WERI-Rb-1 (cell line): ENCODE results near the gene PPM1B.
"Not testable (repeated sequence)": the region's sequence is repeated elsewhere in the genome, so short reads cannot be mapped to it uniquely, and the experiment has no call there.

Source experiments
- DNase-seq: peaks from one replicate; pipeline ENCODE4 v3.0.0-alpha.2; 2020
- H3K27ac ChIP-seq: fragments of 250-450 bp; sonication (Bioruptor Pico); 2 replicates; pipeline ENCODE4 v1.5.1; 2020; ENCODE audit warnings: mild to moderate bottlenecking, moderate library complexity
- H3K27me3 ChIP-seq: fragments of 250-450 bp; sonication (Bioruptor Pico); 2 replicates; pipeline ENCODE4 v1.5.1; 2021; ENCODE audit warnings: mild to moderate bottlenecking, low read depth, moderate library complexity; ENCODE audit not compliant: insufficient read depth, severe bottlenecking
- H3K36me3 ChIP-seq: fragments of 250-450 bp; sonication (Bioruptor Pico); 2 replicates; pipeline ENCODE4 v1.5.1; 2020; ENCODE audit warnings: mild to moderate bottlenecking, moderate library complexity
- H3K4me3 ChIP-seq: 2 replicates; pipeline ENCODE4 v1.5.1; 2011; ENCODE audit warnings: low read depth, mild to moderate bottlenecking, control low read depth, low read length
- H3K9me3 ChIP-seq: fragments of 250-450 bp; sonication (Bioruptor Pico); 2 replicates; pipeline ENCODE4 v1.5.1; 2021; ENCODE audit warnings: mild to moderate bottlenecking, moderate library complexity; ENCODE audit not compliant: severe bottlenecking
- CTCF ChIP-seq: IDR thresholded peaks from 2 replicates; pipeline ENCODE4 v1.5.1; 2011; ENCODE audit warnings: low read depth, mild to moderate bottlenecking, control low read depth, inconsistent platforms, low read length

PPM1B gene

GRCh38 chr2:44169155-44169898 is 652 bp downstream of the PPM1B start:
- peaks cover 11% of the 10 kb centered on the region for H3K36me3 ChIP-seq
- H3K4me3 ChIP-seq, result peak overlapping the region; percentile 78
- peak overlapping the region; percentile 96 for H3K27ac ChIP-seq
- no peak for TF ChIP-seq CTCF
- H3K9me3 ChIP-seq, result peaks cover 10% of the 10 kb centered on the region
- peak; percentile 38 for DNase-seq
- H3K27me3 ChIP-seq, result no peaks in the 10 kb centered on the region

- Histone ChIP-seq H3K4me3 (peak overlapping the region; percentile 78), H3K9me3 (peaks cover 4% of the 10 kb centered on the region), H3K27ac (peak overlapping the region; percentile 96), H3K36me3 (peaks cover 11% of the 10 kb centered on the region), H3K27me3 (no peaks in the 10 kb centered on the region)
- DNase-seq, result no peak
- TF ChIP-seq CTCF, result no peak
Measured at GRCh38 chr2:44170311-44170717, 1.6 kb downstream of the PPM1B start.

- Histone ChIP-seq H3K9me3 (peaks cover 4% of the 10 kb centered on the region), H3K4me3 (no peak overlapping the region), H3K36me3 (peaks cover 11% of the 10 kb centered on the region), H3K27ac (peak overlapping the region; percentile 7; the same call in 1 of the 2 replicates), H3K27me3 (no peaks in the 10 kb centered on the region)
- no peak for TF ChIP-seq CTCF
- DNase-seq, result no peak
Measured at GRCh38 chr2:44171018-44171417, 2.3 kb downstream of the PPM1B start.

GRCh38 chr2:44171442-44171841 is 2.8 kb downstream of the PPM1B start:
- H3K9me3 ChIP-seq, H3K27ac ChIP-seq, H3K27me3 ChIP-seq, H3K4me3 ChIP-seq: not testable (repeated sequence)
- peak; percentile 28 for DNase-seq
- H3K36me3 ChIP-seq, result peaks cover 11% of the 10 kb centered on the region

- TF ChIP-seq CTCF, result no peak
- Histone ChIP-seq H3K27me3 (no peaks in the 10 kb centered on the region), H3K27ac (no peak overlapping the region), H3K36me3 (peaks cover 11% of the 10 kb centered on the region), H3K9me3 (no peaks in the 10 kb centered on the region), H3K4me3 (no peak overlapping the region)
- no peak for DNase-seq
Measured at GRCh38 chr2:44172576-44172975, 3.9 kb downstream of the PPM1B start.

GRCh38 chr2:44178950-44179349 is 10.3 kb downstream of the PPM1B start:
- no peak for DNase-seq
- H3K27me3 ChIP-seq, result no peaks in the 10 kb centered on the region
- no peaks in the 10 kb centered on the region for H3K9me3 ChIP-seq
- TF ChIP-seq CTCF, result no peak
- no peak overlapping the region for H3K27ac ChIP-seq
- H3K4me3 ChIP-seq, result no peak overlapping the region
- H3K36me3 ChIP-seq, result peaks cover 4% of the 10 kb centered on the region
